ENCODE results near the gene CRTC3. TPM values are rescaled to one million over a fixed set of nuclear protein-coding genes. Genes with fewer than 3 reads are reported as not detected.

Gene CRTC3
- total RNA-seq, 3 donors from 2014 or later (not counting 1 experiment from before 2014, with no cell fraction given), result 68.8 to 101 (median 92.4) TPM

- peaks cover 7% of the 10 kb centered on the region for H3K4me1 ChIP-seq (ENCODE audit: control insufficient read depth, insufficient read depth, low read length)
- no peaks in the 10 kb centered on the region for H3K9me3 ChIP-seq (ENCODE audit: control insufficient read depth, insufficient read depth, low read length)
- peaks cover 64% of the 10 kb centered on the region for H3K36me3 ChIP-seq (ENCODE audit: control insufficient read depth, insufficient read depth, low read length)
- WGBS (ENCODE audit: insufficient coverage), result 89% methylated on average over 9 of the region's 9 CpGs
- ATAC-seq (no peak), DNase-seq (peak in 1 of 2 donors; percentile 49)
- Mint-ChIP-seq H3K4me1 (peaks cover 0 to 6% of the 10 kb centered on the region in 2 donors), H3K36me3 (no peaks in the 10 kb centered on the region), H3K9me3 (no peaks in the 10 kb centered on the region), H3K27ac (peak overlapping the region; percentile 37 to 52), H3K4me3 (no peak overlapping the region), H3K27me3 (ENCODE audit: low read depth in 2 of 2) (no peaks in the 10 kb centered on the region)
- intact Hi-C loops (cut with micrococcal nuclease), result no loop called here
- H3K4me3 ChIP-seq (ENCODE audit: low read length), result no peak overlapping the region
- TF ChIP-seq CTCF (IDR thresholded peaks at IDR 0.05), result no peak
- no peaks in the 10 kb centered on the region for H3K27me3 ChIP-seq (ENCODE audit: control insufficient read depth, insufficient read depth, low read length)
- H3K27ac ChIP-seq (ENCODE audit: low read length), result no peak overlapping the region
Measured at GRCh38 chr15:90619468-90619867, 89.7 kb downstream of the CRTC3 start.

- H3K4me1 Mint-ChIP-seq, result peaks cover 0 to 6% of the 10 kb centered on the region in 2 donors
- Histone ChIP-seq H3K4me3 (ENCODE audit: low read length) (no peak overlapping the region), H3K27ac (ENCODE audit: low read length) (no peak overlapping the region), H3K4me1 (ENCODE audit: control insufficient read depth, insufficient read depth, low read length) (peaks cover 7% of the 10 kb centered on the region), H3K27me3 (ENCODE audit: control insufficient read depth, insufficient read depth, low read length) (no peaks in the 10 kb centered on the region), H3K36me3 (ENCODE audit: control insufficient read depth, insufficient read depth, low read length) (peaks cover 66% of the 10 kb centered on the region), H3K9me3 (ENCODE audit: control insufficient read depth, insufficient read depth, low read length) (no peaks in the 10 kb centered on the region)
- H3K36me3 Mint-ChIP-seq, result no peaks in the 10 kb centered on the region
- H3K4me3 Mint-ChIP-seq, result no peak overlapping the region
- intact Hi-C loops (cut with micrococcal nuclease), result no loop called here
- H3K27me3 Mint-ChIP-seq (ENCODE audit: low read depth in 2 of 2), result no peaks in the 10 kb centered on the region
- H3K27ac Mint-ChIP-seq, result peak overlapping the region; percentile 37 to 52
- 39% methylated on average over 5 of the region's 5 CpGs for WGBS (ENCODE audit: insufficient coverage)
- DNase-seq (peak in 1 of 2 donors; percentile 23), ATAC-seq (no peak)
- H3K9me3 Mint-ChIP-seq, result no peaks in the 10 kb centered on the region
- TF ChIP-seq CTCF (IDR thresholded peaks at IDR 0.05), result no peak
Measured at GRCh38 chr15:90619939-90620338, 90.2 kb downstream of the CRTC3 start.

- intact Hi-C loops (cut with micrococcal nuclease), result no loop called here
- Mint-ChIP-seq H3K4me1 (peaks cover 0 to 6% of the 10 kb centered on the region in 2 donors), H3K27ac (peak overlapping the region in 1 of 2 donors; percentile 52), H3K36me3 (no peaks in the 10 kb centered on the region), H3K9me3 (no peaks in the 10 kb centered on the region), H3K27me3 (ENCODE audit: low read depth in 2 of 2) (no peaks in the 10 kb centered on the region), H3K4me3 (no peak overlapping the region)
- peak in 1 of 2 donors; percentile 41 for DNase-seq
- no peaks in the 10 kb centered on the region for H3K9me3 ChIP-seq (ENCODE audit: control insufficient read depth, insufficient read depth, low read length)
- TF ChIP-seq CTCF (IDR thresholded peaks at IDR 0.05), result no peak
- ATAC-seq, result no peak
- H3K4me1 ChIP-seq (ENCODE audit: control insufficient read depth, insufficient read depth, low read length), result peaks cover 7% of the 10 kb centered on the region
- peaks cover 64% of the 10 kb centered on the region for H3K36me3 ChIP-seq (ENCODE audit: control insufficient read depth, insufficient read depth, low read length)
- no peaks in the 10 kb centered on the region for H3K27me3 ChIP-seq (ENCODE audit: control insufficient read depth, insufficient read depth, low read length)
- no peak overlapping the region for H3K4me3 ChIP-seq (ENCODE audit: low read length)
- no peak overlapping the region for H3K27ac ChIP-seq (ENCODE audit: low read length)
- WGBS (ENCODE audit: insufficient coverage), result 57% methylated on average over 13 of the region's 13 CpGs
Measured at GRCh38 chr15:90620379-90621067, 90.8 kb downstream of the CRTC3 start.

GRCh38 chr15:90623854-90624253 is 94.1 kb downstream of the CRTC3 start:
- Mint-ChIP-seq H3K27me3 (ENCODE audit: low read depth in 2 of 2) (no peaks in the 10 kb centered on the region), H3K36me3 (no peaks in the 10 kb centered on the region), H3K9me3 (no peaks in the 10 kb centered on the region), H3K4me3 (no peak overlapping the region), H3K27ac (no peak overlapping the region), H3K4me1 (no peaks in the 10 kb centered on the region)
- DNase-seq, result no peak
- no peaks in the 10 kb centered on the region for H3K9me3 ChIP-seq (ENCODE audit: control insufficient read depth, insufficient read depth, low read length)
- peaks cover 63% of the 10 kb centered on the region for H3K36me3 ChIP-seq (ENCODE audit: control insufficient read depth, insufficient read depth, low read length)
- no peaks in the 10 kb centered on the region for H3K27me3 ChIP-seq (ENCODE audit: control insufficient read depth, insufficient read depth, low read length)
- H3K4me1 ChIP-seq (ENCODE audit: control insufficient read depth, insufficient read depth, low read length), result peaks cover 7% of the 10 kb centered on the region
- H3K27ac ChIP-seq (ENCODE audit: low read length), result no peak overlapping the region
- ATAC-seq, result peak in 1 of 3 donors; percentile 28
- intact Hi-C loops (cut with micrococcal nuclease), result no loop called here
- WGBS (ENCODE audit: insufficient coverage), result 85% methylated on average over 6 of the region's 6 CpGs
- TF ChIP-seq CTCF (IDR thresholded peaks at IDR 0.05), result no peak
- H3K4me3 ChIP-seq (ENCODE audit: low read length), result no peak overlapping the region

Measured in natural killer cell (primary cell).